ENCODE data around the gene BBS4. TPM values are rescaled to one million over a fixed set of nuclear protein-coding genes. Genes with fewer than 3 reads are reported as not detected.
A peak's percentile ranks its signal among the peaks of the same experiment; 100 is the strongest.

Gene BBS4
- total and polyA plus RNA-seq, 2 experiments from 2014 or later: 15.7 to 20.9 TPM

DNA sequence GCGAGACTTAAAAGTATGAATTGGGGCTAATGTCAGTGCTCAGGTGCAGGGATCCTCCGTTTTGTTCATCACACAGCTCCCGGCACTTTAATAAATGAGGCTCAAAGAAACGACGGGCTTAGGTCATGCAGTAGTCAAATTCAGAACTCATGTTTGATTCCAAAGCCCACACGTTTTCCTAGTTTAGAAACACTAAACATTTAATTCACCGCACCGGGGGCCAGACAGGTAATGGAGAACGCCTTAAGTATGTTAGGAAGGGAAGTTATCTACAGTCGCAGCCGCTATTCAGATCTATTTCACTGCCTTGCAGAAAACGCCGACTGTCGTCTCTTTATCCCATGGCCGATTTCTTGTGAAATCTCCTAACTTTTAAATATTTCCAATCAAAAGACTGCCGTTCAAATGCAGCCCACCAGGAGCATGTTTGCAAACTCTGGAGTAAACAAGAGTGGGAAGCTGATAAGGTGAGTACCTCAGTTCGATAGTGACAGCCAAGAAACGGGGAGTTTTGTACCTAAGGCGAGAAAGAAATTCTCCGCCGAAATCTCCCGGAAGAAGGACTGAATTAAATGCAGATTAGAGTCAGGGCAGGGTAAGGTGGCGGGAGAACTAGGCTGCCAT lies 594 bp upstream of the BBS4 start:
- peak overlapping the region; percentile 87 for H3K27ac ChIP-seq
- H3K36me3 ChIP-seq (ENCODE audit: low read depth): no peaks in the 10 kb centered on the region
- H3K27me3 ChIP-seq (replicated peaks; ENCODE audit: insufficient read depth): peaks cover under 1% of the 10 kb centered on the region
- no peak for DNase-seq
- no peaks in the 10 kb centered on the region for H4K20me1 ChIP-seq (ENCODE audit: insufficient read depth)
- H3K9me3 ChIP-seq (ENCODE audit: low read depth): no peaks in the 10 kb centered on the region
- H3K4me2 ChIP-seq (ENCODE audit: unreplicated experiment): peak overlapping the region; percentile 99
- H3K9me2 ChIP-seq (ENCODE audit: insufficient read depth): no peaks in the 10 kb centered on the region
- no peak for TF ChIP-seq EZH2phosphoT487 (IDR thresholded peaks at IDR 0.05; ENCODE audit: insufficient read depth, low read depth)
- no peak for TF ChIP-seq EZH2 (IDR thresholded peaks at IDR 0.05; ENCODE audit: insufficient read depth, poor library complexity, severe bottlenecking)
- peak overlapping the region; percentile 99 for H2AFZ ChIP-seq
- H3K9ac ChIP-seq: peak overlapping the region; percentile 87
- H3F3A ChIP-seq (ENCODE audit: insufficient read depth): peaks cover 18% of the 10 kb centered on the region
- in situ Hi-C loops (cut with MboI): no loop called here
- peaks cover 6% of the 10 kb centered on the region for H3K4me1 ChIP-seq (ENCODE audit: insufficient read depth)
- peak overlapping the region; percentile 95 for H3K4me3 ChIP-seq
- WGBS, 2 experiments (ENCODE audit: low coverage in 1 of 2, low lambda C conversion rate in 2 of 2, missing lambda C conversion rate in 2 of 2): 30 to 31% methylated on average over 23 of the region's 23 CpGs
- H3K79me2 ChIP-seq (ENCODE audit: insufficient read depth): peaks cover 26% of the 10 kb centered on the region

DNA sequence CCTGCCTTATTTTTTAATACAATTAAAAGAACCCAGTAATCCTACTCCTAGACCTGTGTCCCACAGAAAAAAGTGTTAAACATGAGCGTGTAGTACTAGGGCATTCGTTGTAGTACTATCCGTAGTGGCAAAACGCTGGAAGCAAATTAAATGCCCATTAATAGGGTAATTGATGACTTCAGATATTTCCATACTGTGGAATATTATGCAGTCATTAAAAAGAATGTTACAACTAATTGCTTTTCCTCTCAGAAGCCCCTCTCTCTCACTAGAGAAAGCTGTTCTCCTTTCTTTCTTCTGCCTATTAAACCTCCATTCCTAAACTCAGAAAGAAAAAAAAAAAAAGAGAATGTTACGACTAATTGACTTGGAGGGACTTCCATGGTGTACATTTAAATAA lies 2.7 kb downstream of the BBS4 start:
- Histone ChIP-seq H3K36me3 (ENCODE audit: low read depth) (no peaks in the 10 kb centered on the region), H3F3A (ENCODE audit: insufficient read depth) (peaks cover 18% of the 10 kb centered on the region), H3K27ac (no peak overlapping the region), H3K4me1 (ENCODE audit: insufficient read depth) (peaks cover 6% of the 10 kb centered on the region), H3K4me2 (ENCODE audit: unreplicated experiment) (no peak overlapping the region), H3K4me3 (no peak overlapping the region), H4K20me1 (ENCODE audit: insufficient read depth) (no peaks in the 10 kb centered on the region), H3K9me3 (ENCODE audit: low read depth) (no peaks in the 10 kb centered on the region), H2AFZ (no peak overlapping the region), H3K79me2 (ENCODE audit: insufficient read depth) (peaks cover 38% of the 10 kb centered on the region), H3K27me3 (replicated peaks; ENCODE audit: insufficient read depth) (no peaks in the 10 kb centered on the region), H3K9me2 (ENCODE audit: insufficient read depth) (no peaks in the 10 kb centered on the region), H3K9ac (no peak overlapping the region)
- in situ Hi-C loops (cut with MboI): no loop called here
- no peak for DNase-seq
- WGBS, 2 experiments (ENCODE audit: low coverage in 1 of 2, low lambda C conversion rate in 2 of 2, missing lambda C conversion rate in 2 of 2): 97 to 98% methylated on average over 5 of the region's 5 CpGs
- no peak for TF ChIP-seq EZH2phosphoT487 (IDR thresholded peaks at IDR 0.05; ENCODE audit: insufficient read depth, low read depth)
- TF ChIP-seq EZH2 (IDR thresholded peaks at IDR 0.05; ENCODE audit: insufficient read depth, poor library complexity, severe bottlenecking): no peak

DNA sequence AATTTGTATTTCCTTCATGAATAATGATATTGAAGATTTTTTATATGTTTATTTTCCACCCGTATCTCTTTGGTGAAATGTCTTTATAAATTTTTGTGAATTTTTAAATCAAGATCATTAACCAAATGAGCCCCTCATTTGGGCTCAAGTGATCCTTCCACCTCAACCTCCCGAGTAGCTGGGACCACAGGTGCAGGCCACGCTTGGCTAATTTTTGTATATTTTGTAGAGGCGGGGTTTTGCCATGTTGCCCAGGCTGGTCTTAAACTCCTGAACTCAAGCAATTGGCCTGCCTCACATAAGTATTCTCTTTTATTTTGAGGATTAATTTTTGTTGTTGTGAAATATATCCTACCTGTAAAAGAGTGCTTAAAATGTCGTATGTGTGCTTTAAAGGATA lies 4.9 kb downstream of the BBS4 start:
- Histone ChIP-seq H3K27ac (no peak overlapping the region), H4K20me1 (ENCODE audit: insufficient read depth) (no peaks in the 10 kb centered on the region), H3K4me2 (ENCODE audit: unreplicated experiment) (no peak overlapping the region), H3F3A (ENCODE audit: insufficient read depth) (peaks cover 7% of the 10 kb centered on the region), H2AFZ (no peak overlapping the region), H3K27me3 (replicated peaks; ENCODE audit: insufficient read depth) (no peaks in the 10 kb centered on the region), H3K36me3 (ENCODE audit: low read depth) (no peaks in the 10 kb centered on the region), H3K4me1 (ENCODE audit: insufficient read depth) (no peaks in the 10 kb centered on the region), H3K79me2 (ENCODE audit: insufficient read depth) (peaks cover 56% of the 10 kb centered on the region), H3K9me3 (ENCODE audit: low read depth) (no peaks in the 10 kb centered on the region), H3K9ac (no peak overlapping the region), H3K4me3 (no peak overlapping the region), H3K9me2 (ENCODE audit: insufficient read depth) (no peaks in the 10 kb centered on the region)
- TF ChIP-seq EZH2phosphoT487 (IDR thresholded peaks at IDR 0.05; ENCODE audit: insufficient read depth, low read depth) (no peak), EZH2 (IDR thresholded peaks at IDR 0.05; ENCODE audit: insufficient read depth, poor library complexity, severe bottlenecking) (no peak)
- DNase-seq: no peak
- in situ Hi-C loops (cut with MboI): no loop called here
- WGBS, 2 experiments (ENCODE audit: low coverage in 1 of 2, low lambda C conversion rate in 2 of 2, missing lambda C conversion rate in 2 of 2): 69 to 72% methylated on average over 5 of the region's 5 CpGs

DNA sequence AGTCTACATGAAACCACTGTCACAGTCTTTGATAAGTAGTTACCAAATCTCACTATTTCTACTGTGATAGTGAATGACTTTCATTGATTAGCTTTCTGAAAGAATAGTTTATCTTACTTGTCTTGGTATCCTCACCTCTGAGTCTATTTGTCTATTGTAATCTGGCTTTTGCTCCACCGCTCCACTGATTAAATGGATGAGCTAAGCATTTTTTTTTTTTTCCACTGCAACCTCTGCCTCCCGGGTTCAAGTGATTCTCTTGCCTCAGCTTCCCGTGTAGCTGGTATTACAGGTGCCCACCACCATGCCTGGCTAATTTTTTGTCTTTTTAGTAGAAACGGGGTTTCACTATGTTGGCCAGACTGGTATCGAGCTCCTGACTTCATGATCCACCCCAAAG lies 12.9 kb downstream of the BBS4 start:
- no peak overlapping the region for H3K9ac ChIP-seq
- H3K27ac ChIP-seq: no peak overlapping the region
- no peaks in the 10 kb centered on the region for H3K9me3 ChIP-seq (ENCODE audit: low read depth)
- peaks cover 60% of the 10 kb centered on the region for H3K79me2 ChIP-seq (ENCODE audit: insufficient read depth)
- 77 to 88% methylated on average over 5 of the region's 5 CpGs for WGBS, 2 experiments (ENCODE audit: low coverage in 1 of 2, low lambda C conversion rate in 2 of 2, missing lambda C conversion rate in 2 of 2)
- no peaks in the 10 kb centered on the region for H3F3A ChIP-seq (ENCODE audit: insufficient read depth)
- H3K4me1 ChIP-seq (ENCODE audit: insufficient read depth): no peaks in the 10 kb centered on the region
- H4K20me1 ChIP-seq (ENCODE audit: insufficient read depth): no peaks in the 10 kb centered on the region
- H3K36me3 ChIP-seq (ENCODE audit: low read depth): no peaks in the 10 kb centered on the region
- no peak overlapping the region for H3K4me2 ChIP-seq (ENCODE audit: unreplicated experiment)
- no peak overlapping the region for H2AFZ ChIP-seq
- H3K9me2 ChIP-seq (ENCODE audit: insufficient read depth): no peaks in the 10 kb centered on the region
- TF ChIP-seq EZH2 (IDR thresholded peaks at IDR 0.05; ENCODE audit: insufficient read depth, poor library complexity, severe bottlenecking) (no peak), EZH2phosphoT487 (IDR thresholded peaks at IDR 0.05; ENCODE audit: insufficient read depth, low read depth) (no peak)
- H3K4me3 ChIP-seq: no peak overlapping the region
- H3K27me3 ChIP-seq (replicated peaks; ENCODE audit: insufficient read depth): no peaks in the 10 kb centered on the region
- in situ Hi-C loops (cut with MboI): no loop called here
- DNase-seq: no peak
